Activated naive CD4-positive, alpha-beta T cell treated with anti-CD3 and anti-CD28 coated beads, Interleukin-2, amount 50 U/mL, for 16 hours (primary cell): ENCODE data around the gene CYP1A2.
"Not testable (repeated sequence)": the region's sequence is repeated elsewhere in the genome, so short reads cannot be mapped to it uniquely, and the experiment has no call there.

ENCODE experiments used
- DNase-seq: peaks from one replicate; pipeline ENCODE4 v3.0.0-alpha.2; 2020

CYP1A2 gene

GRCh38 chr15:74748322-74748946 is at the start of gene CYP1A2:
TSS of gene CYP1A2 (plus strand) at chr15:74748845. CDS start at chr15:74749739, 894 bp downstream.
- DNase-seq, result no peak

GRCh38 chr15:74709011-74709410 is 39.6 kb upstream of the CYP1A2 start:
- no peak for DNase-seq

GRCh38 chr15:74709892-74710291 is 38.8 kb upstream of the CYP1A2 start:
- DNase-seq, result no peak

GRCh38 chr15:74710319-74711094 is 38.1 kb upstream of the CYP1A2 start:
- no peak for DNase-seq

GRCh38 chr15:74712311-74712710 is 36.3 kb upstream of the CYP1A2 start:
- no peak for DNase-seq

- DNase-seq, result no peak
Measured at GRCh38 chr15:74716651-74717050, 32.0 kb upstream of the CYP1A2 start.

- no peak for DNase-seq
Measured at GRCh38 chr15:74722591-74722990, 26.1 kb upstream of the CYP1A2 start.

- DNase-seq, result no peak
Measured at GRCh38 chr15:74723187-74723586, 25.5 kb upstream of the CYP1A2 start.

- DNase-seq, result no peak
Measured at GRCh38 chr15:74723754-74724334, 24.8 kb upstream of the CYP1A2 start.

- DNase-seq, result no peak
Measured at GRCh38 chr15:74724570-74725224, 23.9 kb upstream of the CYP1A2 start.

- DNase-seq, result peak; percentile 58
Measured at GRCh38 chr15:74725225-74725774, 23.3 kb upstream of the CYP1A2 start, which contains the start of gene CYP1A1. TSS of gene CYP1A1 (minus strand) at chr15:74725528. CDS start at chr15:74723097, 2,431 bp downstream.

- peak; percentile 67 for DNase-seq
Measured at GRCh38 chr15:74725845-74726773, 22.5 kb upstream of the CYP1A2 start.

GRCh38 chr15:74726774-74727164 is 21.9 kb upstream of the CYP1A2 start:
- no peak for DNase-seq

GRCh38 chr15:74727727-74728126 is 20.9 kb upstream of the CYP1A2 start:
- no peak for DNase-seq

- not testable (repeated sequence) for DNase-seq
Measured at GRCh38 chr15:74728699-74729098, 19.9 kb upstream of the CYP1A2 start.

- DNase-seq, result not testable (repeated sequence)
Measured at GRCh38 chr15:74729372-74729771, 19.3 kb upstream of the CYP1A2 start.

GRCh38 chr15:74730619-74731316 is 17.9 kb upstream of the CYP1A2 start:
- no peak for DNase-seq

- no peak for DNase-seq
Measured at GRCh38 chr15:74732846-74733245, 15.8 kb upstream of the CYP1A2 start.

- DNase-seq, result no peak
Measured at GRCh38 chr15:74733269-74733668, 15.4 kb upstream of the CYP1A2 start.

GRCh38 chr15:74735305-74735704 is 13.3 kb upstream of the CYP1A2 start:
- DNase-seq, result no peak

GRCh38 chr15:74738239-74738638 is 10.4 kb upstream of the CYP1A2 start:
- not testable (repeated sequence) for DNase-seq
